NCI-H1436 treated with DMSO at 0.1 percent for 48 hours (cell line): ENCODE measurements around the gene FURIN.
"Not testable (repeated sequence)": the region's sequence is repeated elsewhere in the genome, so short reads cannot be mapped to it uniquely, and the experiment has no call there.

Experiments used
- DNase-seq: peaks from one replicate; lab custom pipeline; 2025; lab: John Stamatoyannopoulos, UW

Gene FURIN

DNA sequence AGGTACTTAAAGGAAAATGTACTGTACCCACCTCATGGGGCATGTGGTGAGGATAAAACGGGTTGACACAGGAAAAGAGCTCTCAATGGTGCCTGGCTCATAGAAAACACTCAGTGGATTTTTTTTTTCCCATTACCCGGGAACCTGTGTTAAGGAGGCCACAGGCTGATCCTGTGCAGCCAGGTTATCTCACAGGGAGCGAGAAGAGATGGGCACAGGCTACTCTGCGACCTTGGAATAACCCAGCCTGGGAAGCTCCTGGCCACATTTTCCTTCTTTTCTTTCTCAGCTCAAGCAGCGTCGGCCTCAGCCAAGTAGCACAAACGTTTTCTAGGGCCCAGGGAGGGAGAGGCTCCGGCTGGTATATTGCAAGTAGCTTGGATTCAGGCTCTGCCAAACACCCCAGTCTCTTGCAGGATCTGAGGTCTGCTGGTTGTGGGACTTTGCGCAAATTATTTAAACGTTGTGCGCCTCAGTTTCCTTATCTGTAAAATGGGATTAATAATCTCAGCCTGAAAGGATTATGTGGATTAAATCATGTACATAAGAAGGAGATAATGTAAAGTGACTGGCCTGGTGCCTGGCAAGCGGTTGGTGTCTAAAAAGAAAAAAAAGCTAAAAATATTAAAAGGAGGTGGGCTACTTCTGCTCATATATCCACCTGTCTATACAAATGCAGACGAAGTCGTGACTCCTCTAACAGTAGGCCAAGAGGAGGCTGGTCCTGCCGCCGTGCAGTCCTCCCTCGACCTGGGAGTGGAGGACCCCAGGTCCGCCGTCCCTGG lies 2.2 kb downstream of the FURIN start:
- no peak for DNase-seq

DNA sequence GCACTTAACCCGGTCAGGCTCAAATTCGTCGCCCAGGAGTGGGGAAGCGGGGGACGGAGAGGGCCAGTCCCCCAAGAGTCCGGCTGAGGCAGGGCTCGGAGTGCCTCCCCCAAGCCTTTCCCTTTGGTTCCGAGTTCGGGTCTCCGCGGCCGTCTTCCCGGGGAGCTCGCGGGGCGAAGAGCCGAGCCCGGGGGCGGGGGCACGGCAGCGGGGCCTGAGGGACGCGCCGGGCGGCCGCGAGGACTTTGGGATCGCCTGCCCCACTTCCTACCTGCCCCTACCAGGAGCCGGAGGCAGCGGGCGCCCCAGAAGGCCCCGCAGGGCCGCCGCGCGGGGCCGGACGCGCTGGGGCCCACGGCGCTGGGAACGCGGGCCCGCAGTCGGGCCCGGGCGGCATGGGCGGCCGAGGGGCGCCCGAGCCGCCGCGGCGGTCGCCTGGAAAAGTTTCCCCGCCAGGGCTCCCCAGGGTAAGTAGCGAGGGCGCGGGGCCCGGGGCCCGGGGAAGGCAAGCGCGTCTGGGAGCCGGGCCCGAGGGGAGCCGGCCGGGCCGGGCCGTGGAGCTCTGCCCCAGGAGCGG lies 2.8 kb downstream of the FURIN start:
- no peak for DNase-seq

DNA sequence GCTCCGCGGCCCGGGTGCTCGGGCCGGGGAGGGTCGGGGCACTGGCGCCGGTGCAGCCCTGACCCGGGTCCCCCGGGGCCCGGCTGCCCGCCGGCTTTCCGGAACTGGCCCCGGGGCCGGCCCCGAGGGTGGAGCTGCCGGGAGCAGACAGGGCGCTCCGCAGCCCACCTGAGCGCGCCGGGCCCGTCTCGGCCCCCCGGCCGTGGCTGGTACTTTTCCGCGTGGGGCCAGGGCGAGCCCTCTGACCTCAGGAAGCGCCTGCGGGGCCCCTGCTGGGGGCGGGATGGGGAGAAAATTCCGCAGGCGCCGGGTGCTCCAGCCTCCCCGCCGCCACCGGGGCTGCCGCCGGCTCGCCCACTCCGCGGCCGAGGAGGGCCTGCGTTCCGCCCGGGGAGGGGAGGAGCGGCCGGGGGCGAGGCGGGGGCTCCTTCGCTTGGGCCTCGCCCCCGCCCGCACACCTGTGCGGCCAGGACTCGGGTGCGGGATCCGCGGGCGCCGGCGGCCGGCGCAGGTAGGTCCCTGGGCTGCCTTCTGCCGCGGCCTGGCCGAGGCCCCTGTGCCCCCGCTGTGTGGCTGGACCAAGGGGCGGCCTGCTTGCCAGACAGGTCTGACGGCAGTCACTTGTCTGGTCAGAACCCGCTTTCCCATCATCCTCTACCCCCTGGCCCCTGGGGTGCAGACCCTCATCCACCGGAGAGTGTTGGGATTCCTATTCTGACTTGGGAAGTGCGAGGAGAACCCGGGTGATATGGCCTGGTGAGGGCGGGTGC lies 3.5 kb downstream of the FURIN start:
- DNase-seq: no peak

DNA sequence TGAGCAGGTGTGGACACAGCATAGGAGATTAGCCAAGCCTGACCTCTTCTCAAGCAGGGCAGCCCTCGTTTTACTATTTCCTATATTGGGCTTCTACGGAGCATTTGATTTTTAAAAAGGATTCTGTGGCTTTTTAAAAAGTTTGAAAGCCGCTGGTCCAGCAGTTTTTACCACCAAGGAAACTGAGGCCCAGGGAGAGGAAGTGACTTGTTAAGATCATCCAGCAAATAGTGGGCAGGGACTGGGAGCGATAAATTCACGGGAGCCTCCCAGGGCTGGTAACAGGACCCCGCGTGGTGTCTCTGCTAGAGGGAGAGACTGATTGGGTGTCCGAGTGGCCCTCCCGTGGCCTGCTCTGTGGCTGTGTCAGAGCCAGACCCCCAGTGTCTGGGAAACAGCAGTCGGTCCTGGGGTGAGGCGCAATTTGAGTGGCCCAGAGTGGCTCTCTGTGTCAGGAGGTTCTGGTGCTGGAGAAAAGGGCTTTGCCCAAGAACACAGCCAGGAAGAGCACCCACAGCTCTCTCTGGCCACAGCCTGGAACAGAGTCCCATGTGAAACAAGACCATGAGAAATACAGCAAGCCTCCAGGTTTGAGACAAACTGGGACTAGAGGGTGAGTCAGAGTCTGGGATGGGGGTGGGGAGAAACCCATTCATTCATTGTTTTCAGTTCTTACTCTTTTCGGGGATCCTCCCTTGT lies 4.2 kb downstream of the FURIN start:
- no peak for DNase-seq

DNA sequence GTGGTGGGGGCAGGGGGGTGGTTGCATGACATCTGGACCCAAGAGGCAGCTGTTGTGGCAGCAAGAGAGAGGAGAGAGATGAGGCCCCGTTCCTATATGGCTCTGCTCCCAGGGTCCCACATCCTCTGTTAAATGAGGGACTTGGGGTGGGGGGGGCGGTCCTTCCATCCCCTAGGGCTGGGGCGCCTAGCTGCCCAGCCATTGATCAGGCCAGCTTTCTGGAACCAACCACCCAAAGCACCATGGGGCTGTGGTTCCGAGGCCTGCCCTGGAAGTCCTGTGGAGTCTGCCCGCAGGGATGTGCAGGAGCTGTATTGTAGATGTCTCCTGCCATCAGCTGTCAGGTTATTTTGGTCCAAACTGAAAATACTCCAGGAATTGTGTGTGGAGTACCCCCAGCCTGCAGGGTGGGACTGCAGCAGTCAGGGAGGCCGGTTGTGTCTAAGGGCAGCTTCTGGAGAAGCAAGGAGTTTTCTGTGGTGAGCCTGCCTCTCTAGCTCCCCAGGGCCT lies 5.2 kb downstream of the FURIN start:
- no peak for DNase-seq

DNA sequence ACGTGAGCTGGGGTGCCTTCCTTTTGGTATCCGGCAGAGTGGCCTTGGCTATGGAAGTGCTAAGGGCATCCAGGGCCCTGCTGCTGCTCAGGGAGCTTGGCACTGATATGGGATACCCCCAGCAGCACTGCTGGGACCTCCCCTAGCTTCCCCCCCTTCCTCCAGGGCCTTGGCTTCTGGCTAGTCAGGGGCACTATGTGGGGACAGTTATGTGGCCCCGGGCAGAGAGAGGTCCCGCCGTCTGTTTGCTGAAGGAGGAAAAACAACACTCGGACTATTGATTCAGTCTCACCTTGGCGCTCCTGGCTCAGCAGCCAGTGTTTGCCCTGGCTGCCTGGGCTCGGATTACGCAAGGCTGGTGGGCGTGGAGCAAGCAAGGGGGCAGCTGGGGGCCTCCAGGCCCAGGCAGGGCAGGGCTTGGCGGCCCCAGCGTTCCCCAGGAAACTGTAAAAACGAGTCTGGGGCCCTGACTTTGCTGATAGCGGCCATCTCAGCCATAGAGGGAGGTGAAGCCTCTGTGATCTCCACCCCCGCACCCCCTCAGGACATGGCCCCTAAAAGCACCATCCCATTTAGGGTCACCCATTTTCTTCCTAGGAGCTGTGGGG lies 5.7 kb downstream of the FURIN start:
- no peak for DNase-seq

DNA sequence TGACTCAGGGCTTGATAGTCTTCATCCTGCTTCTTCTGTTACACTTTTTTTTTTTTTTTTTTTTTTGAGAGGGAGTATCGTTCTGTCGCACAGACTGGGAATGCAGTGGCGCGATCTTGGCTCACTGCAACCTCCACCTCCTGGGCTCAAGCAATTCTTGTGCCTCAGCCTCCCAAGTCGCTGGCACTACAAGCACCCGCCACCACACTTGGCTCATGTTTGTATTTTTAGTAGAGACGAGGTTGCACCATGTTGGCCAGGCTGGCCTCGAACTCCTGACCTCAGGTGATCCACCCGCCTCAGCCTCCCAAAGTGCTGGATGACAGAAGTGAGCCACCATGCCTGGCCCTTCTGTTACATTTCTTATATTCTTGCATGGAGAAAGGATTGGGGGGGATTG lies 6.6 kb downstream of the FURIN start:
- not testable (repeated sequence) for DNase-seq

DNA sequence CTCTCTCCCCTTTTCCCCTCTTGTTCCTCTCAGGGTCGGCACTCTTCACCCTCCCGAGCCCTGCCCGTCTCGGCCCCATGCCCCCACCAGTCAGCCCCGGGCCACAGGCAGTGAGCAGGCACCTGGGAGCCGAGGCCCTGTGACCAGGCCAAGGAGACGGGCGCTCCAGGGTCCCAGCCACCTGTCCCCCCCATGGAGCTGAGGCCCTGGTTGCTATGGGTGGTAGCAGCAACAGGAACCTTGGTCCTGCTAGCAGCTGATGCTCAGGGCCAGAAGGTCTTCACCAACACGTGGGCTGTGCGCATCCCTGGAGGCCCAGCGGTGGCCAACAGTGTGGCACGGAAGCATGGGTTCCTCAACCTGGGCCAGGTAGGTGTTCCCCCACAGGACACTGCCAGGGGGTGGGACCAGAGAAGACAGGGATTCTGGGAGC lies 7.2 kb downstream of the FURIN start:
- DNase-seq: no peak

DNA sequence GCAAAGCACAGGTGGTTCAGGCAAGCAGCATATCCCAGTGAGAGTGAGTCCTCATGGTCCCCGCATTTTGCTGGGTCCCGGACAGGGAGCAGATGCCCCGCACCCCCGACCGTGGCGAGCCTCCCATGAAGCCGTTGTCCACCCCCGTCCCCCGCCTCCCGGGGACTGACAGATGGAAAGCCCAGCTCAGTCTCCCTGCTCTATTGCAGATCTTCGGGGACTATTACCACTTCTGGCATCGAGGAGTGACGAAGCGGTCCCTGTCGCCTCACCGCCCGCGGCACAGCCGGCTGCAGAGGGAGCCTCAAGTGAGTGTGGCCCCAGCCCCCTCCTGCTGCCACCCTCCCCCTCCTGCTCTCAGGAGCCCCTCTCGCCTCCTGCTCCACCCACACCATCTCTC lies 7.7 kb downstream of the FURIN start:
- DNase-seq: no peak

DNA sequence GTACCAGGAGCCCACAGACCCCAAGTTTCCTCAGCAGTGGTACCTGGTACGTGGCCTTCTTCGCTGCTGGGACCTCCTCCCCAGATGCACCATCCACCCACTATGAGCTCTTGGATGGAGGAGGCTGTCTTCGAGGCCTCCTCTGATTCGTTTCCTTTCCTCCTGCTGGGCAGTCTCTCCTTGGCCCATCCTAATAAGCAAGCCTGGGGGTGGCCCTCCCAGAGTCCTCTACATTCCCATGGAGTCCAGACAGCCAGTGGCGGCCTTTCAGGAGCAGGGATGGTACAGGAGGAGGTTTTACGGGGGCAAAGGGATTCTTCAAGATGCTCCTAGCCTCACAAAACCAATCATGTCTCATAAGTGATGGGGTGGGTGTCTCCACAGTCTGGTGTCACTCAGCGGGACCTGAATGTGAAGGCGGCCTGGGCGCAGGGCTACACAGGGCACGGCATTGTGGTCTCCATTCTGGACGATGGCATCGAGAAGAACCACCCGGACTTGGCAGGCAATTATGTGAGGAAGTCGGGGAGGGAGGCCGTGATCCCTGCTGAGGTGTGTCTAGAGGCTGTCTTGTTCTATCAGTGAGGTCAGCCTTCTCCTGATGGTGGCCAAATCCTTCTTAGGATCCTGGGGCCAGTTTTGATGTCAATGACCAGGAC lies 8.3 kb downstream of the FURIN start:
- no peak for DNase-seq

DNA sequence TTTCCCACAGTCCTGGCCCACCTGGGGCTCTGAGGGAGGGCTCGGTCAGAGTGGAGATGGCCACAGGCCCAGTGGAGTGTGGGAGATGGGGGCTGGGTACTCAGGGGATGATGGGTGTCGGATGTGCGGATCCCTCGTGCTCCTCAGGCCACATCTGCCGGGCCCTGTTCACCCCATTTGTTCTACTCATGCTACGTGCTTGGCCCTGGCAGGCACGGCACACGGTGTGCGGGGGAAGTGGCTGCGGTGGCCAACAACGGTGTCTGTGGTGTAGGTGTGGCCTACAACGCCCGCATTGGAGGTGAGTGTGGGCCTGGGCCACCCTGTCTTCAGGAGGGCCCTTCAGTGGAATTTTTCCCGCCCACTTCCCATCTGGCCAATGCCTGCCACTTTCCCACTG lies 8.9 kb downstream of the FURIN start:
- DNase-seq: no peak

DNA sequence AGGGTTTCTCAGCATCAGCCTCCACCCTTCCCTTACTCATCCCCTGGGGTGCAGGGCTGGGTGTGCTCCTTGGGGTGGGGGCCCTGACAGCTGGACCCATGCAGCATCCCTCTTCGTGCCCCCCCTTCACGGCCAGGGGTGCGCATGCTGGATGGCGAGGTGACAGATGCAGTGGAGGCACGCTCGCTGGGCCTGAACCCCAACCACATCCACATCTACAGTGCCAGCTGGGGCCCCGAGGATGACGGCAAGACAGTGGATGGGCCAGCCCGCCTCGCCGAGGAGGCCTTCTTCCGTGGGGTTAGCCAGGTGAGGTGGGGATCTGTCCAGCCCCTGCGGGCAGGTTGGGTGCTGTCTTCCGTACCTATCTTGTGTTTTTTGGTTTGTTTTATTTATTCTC lies 9.6 kb downstream of the FURIN start:
- DNase-seq: no peak

DNA sequence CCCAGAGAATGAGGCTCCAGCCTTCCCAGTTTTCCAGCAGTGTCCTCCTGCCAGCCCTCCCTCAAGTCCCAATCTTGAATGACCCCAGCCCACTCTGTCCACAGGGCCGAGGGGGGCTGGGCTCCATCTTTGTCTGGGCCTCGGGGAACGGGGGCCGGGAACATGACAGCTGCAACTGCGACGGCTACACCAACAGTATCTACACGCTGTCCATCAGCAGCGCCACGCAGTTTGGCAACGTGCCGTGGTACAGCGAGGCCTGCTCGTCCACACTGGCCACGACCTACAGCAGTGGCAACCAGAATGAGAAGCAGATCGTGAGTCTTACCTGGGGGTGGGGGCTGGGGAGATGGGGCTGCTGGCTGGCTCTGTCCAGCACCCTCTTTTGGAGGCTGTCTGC lies 10.3 kb downstream of the FURIN start:
- no peak for DNase-seq

DNA sequence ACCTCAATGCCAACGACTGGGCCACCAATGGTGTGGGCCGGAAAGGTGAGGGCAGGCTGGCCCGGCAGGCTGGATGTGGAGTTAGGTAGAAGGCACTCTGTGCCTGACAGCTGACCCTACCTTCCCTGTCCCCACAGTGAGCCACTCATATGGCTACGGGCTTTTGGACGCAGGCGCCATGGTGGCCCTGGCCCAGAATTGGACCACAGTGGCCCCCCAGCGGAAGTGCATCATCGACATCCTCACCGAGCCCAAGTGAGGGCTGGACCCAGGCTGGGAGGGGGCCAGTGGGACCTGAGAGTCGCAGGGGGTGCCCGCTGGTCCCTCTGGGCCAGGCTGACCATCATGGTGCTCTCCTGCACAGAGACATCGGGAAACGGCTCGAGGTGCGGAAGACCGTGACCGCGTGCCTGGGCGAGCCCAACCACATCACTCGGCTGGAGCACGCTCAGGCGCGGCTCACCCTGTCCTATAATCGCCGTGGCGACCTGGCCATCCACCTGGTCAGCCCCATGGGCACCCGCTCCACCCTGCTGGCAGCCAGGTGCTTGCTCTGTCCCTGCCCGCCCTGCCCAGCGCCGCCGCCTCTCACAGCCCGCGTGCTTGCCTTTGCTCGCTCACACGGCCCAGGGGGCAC lies 11.5 kb downstream of the FURIN start:
- no peak for DNase-seq

DNA sequence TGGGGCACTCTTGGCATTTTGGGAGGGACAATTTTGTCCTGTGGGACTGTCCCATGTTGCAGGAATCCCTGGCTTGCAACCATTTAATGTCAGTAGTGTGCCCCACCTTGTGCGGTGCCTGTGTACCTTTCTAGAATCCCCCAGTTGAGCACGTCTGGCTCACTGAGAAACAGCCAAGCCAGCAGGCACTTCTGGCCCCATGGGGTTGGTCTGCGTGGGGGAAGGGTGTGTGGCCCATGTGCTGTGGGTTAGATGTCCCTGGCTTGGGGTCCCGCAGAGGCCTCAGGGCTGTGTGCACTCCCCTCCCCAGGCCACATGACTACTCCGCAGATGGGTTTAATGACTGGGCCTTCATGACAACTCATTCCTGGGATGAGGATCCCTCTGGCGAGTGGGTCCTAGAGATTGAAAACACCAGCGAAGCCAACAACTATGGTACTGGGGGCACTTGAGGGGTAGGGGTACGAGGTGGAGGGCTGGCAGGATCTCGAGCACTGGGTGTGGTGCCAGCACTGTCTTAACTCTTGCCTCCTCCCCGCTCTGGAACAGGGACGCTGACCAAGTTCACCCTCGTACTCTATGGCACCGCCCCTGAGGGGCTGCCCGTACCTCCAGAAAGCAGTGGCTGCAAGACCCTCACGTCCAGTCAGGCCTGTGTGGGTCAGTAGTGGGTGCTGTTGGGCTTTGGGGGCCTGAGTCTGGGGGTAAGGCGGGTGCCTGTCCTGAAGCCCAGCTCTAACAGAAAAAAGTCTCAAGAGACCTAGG lies 12.2 kb downstream of the FURIN start:
- DNase-seq: no peak

DNA sequence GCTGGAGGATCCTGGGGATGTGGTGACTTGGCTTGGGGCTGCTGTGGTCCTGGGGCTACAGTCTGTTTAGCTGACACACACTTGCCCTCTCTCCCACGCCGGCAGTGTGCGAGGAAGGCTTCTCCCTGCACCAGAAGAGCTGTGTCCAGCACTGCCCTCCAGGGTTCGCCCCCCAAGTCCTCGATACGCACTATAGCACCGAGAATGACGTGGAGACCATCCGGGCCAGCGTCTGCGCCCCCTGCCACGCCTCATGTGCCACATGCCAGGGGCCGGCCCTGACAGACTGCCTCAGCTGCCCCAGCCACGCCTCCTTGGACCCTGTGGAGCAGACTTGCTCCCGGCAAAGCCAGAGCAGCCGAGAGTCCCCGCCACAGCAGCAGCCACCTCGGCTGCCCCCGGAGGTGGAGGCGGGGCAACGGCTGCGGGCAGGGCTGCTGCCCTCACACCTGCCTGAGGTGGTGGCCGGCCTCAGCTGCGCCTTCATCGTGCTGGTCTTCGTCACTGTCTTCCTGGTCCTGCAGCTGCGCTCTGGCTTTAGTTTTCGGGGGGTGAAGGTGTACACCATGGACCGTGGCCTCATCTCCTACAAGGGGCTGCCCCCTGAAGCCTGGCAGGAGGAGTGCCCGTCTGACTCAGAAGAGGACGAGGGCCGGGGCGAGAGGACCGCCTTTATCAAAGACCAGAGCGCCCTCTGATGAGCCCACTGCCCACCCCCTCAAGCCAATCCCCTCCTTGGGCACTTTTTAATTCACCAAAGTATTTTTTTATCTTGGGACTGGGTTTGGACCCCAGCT lies 13.0 kb downstream of the FURIN start:
- no peak for DNase-seq

DNA sequence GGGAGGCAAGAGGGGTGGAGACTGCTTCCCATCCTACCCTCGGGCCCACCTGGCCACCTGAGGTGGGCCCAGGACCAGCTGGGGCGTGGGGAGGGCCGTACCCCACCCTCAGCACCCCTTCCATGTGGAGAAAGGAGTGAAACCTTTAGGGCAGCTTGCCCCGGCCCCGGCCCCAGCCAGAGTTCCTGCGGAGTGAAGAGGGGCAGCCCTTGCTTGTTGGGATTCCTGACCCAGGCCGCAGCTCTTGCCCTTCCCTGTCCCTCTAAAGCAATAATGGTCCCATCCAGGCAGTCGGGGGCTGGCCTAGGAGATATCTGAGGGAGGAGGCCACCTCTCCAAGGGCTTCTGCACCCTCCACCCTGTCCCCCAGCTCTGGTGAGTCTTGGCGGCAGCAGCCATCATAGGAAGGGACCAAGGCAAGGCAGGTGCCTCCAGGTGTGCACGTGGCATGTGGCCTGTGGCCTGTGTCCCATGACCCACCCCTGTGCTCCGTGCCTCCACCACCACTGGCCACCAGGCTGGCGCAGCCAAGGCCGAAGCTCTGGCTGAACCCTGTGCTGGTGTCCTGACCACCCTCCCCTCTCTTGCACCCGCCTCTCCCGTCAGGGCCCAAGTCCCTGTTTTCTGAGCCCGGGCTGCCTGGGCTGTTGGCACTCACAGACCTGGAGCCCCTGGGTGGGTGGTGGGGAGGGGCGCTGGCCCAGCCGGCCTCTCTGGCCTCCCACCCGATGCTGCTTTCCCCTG lies 13.8 kb downstream of the FURIN start:
- DNase-seq: no peak

DNA sequence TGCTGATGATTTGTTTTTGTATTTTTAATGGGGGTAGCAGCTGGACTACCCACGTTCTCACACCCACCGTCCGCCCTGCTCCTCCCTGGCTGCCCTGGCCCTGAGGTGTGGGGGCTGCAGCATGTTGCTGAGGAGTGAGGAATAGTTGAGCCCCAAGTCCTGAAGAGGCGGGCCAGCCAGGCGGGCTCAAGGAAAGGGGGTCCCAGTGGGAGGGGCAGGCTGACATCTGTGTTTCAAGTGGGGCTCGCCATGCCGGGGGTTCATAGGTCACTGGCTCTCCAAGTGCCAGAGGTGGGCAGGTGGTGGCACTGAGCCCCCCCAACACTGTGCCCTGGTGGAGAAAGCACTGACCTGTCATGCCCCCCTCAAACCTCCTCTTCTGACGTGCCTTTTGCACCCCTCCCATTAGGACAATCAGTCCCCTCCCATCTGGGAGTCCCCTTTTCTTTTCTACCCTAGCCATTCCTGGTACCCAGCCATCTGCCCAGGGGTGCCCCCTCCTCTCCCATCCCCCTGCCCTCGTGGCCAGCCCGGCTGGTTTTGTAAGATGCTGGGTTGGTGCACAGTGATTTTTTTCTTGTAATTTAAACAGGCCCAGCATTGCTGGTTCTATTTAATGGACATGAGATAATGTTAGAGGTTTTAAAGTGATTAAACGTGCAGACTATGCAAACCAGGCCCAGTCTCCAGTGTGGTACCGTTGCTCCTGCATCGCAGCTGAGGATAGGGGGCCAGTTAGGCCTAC lies 14.6 kb downstream of the FURIN start:
- no peak for DNase-seq
